Neuronal stem cell (in vitro differentiated cells): ENCODE measurements around the gene UCN.

Source experiments
- DNase-seq: peaks from one replicate; pipeline ENCODE4 v3.0.0-alpha.2; 2013; ENCODE audit warnings: low spot score
- H2AFZ ChIP-seq: one replicate; pipeline ENCODE4 v1.6.1; 2013; ENCODE audit warnings: mild to moderate bottlenecking, low read length, inconsistent platforms
- H2AK5ac ChIP-seq: 2 replicates; pipeline ENCODE4 v1.6.1; 2013; ENCODE audit warnings: low read depth, mild to moderate bottlenecking, inconsistent platforms, low read length, moderate library complexity, mixed read lengths
- H2BK120ac ChIP-seq: 2 replicates; pipeline ENCODE4 v1.6.1; 2013; ENCODE audit warnings: low read depth, mild to moderate bottlenecking, inconsistent platforms, low read length, moderate library complexity, mixed read lengths
- H2BK12ac ChIP-seq: one replicate; pipeline ENCODE4 v1.6.1; 2013; ENCODE audit warnings: low read length, inconsistent platforms
- H2BK15ac ChIP-seq: 2 replicates; pipeline ENCODE4 v1.6.1; 2013; ENCODE audit warnings: mild to moderate bottlenecking, low read length, inconsistent platforms, mixed read lengths
- H2BK5ac ChIP-seq: one replicate; pipeline ENCODE4 v1.6.1; 2013; ENCODE audit warnings: inconsistent platforms, mild to moderate bottlenecking, low read length, moderate library complexity
- H3K14ac ChIP-seq: one replicate; pipeline ENCODE4 v1.6.1; 2013; ENCODE audit warnings: low read length, inconsistent platforms
- H3K18ac ChIP-seq: 2 replicates; pipeline ENCODE4 v1.6.1; 2013; ENCODE audit warnings: low read length, inconsistent platforms
- H3K23ac ChIP-seq: 2 replicates; pipeline ENCODE4 v1.6.1; 2013; ENCODE audit warnings: low read depth, mild to moderate bottlenecking, mixed read lengths, low read length, inconsistent platforms; ENCODE audit not compliant: poor library complexity
- H3K27ac ChIP-seq: replicated peaks from 3 replicates; pipeline ENCODE4 v1.5.1; 2013; ENCODE audit warnings: low read length, inconsistent platforms
- H3K27me3 ChIP-seq, 3 experiments: 2 replicates each; pipeline ENCODE4 v1.6.1; 2013; ENCODE audit warnings: low read length in 3 of 3, mild to moderate bottlenecking in 2 of 3, inconsistent platforms in 1 of 3, low read depth in 1 of 3, mixed read lengths in 1 of 3, moderate library complexity in 1 of 3; ENCODE audit not compliant: control insufficient read depth in 3 of 3, insufficient read depth in 3 of 3
- H3K36me3 ChIP-seq, 2 donors: replicated peaks in 1 of 2; 2 replicates each; pipeline ENCODE4 v1.6.1; 2013; ENCODE audit warnings: low read length in 2 of 2; ENCODE audit not compliant: control insufficient read depth in 2 of 2, insufficient read depth in 2 of 2
- H3K4ac ChIP-seq: 2 replicates; pipeline ENCODE4 v1.6.1; 2013; ENCODE audit warnings: inconsistent platforms, mild to moderate bottlenecking, low read length, moderate library complexity
- H3K4me1 ChIP-seq, 2 donors: 1 replicate in 1 of 2; 2 replicates in 1 of 2; pipeline ENCODE4 v1.6.1; 2013; ENCODE audit warnings: low read length in 2 of 2, low read depth in 1 of 2; ENCODE audit not compliant: control insufficient read depth in 2 of 2, insufficient read depth in 1 of 2
- H3K4me2 ChIP-seq: one replicate; pipeline ENCODE4 v1.6.1; 2013; ENCODE audit warnings: mild to moderate bottlenecking, low read length, inconsistent platforms; ENCODE audit not compliant: insufficient read depth, poor library complexity, severe bottlenecking
- H3K4me3 ChIP-seq, 2 donors: 2 replicates each; pipeline ENCODE4 v1.5.1; 2013; ENCODE audit warnings: low read length in 2 of 2, mild to moderate bottlenecking in 2 of 2, inconsistent platforms in 1 of 2, moderate library complexity in 1 of 2
- H3K79me1 ChIP-seq: one replicate; pipeline ENCODE4 v1.6.1; 2013; ENCODE audit warnings: low read depth, mild to moderate bottlenecking, inconsistent platforms, low read length, moderate library complexity
- H3K9ac ChIP-seq: one replicate; pipeline ENCODE4 v1.6.1; 2013; ENCODE audit warnings: mild to moderate bottlenecking, low read depth, low read length, inconsistent platforms; ENCODE audit not compliant: poor library complexity
- H3K9me3 ChIP-seq, 2 donors: replicated peaks in 1 of 2; 2 replicates each; pipeline versions ENCODE3 to v1.6.1; 2013; ENCODE audit warnings: low read length in 2 of 2, mild to moderate bottlenecking in 2 of 2, inconsistent platforms in 1 of 2, low read depth in 1 of 2, mixed read lengths in 1 of 2, moderate library complexity in 1 of 2; ENCODE audit not compliant: control insufficient read depth in 2 of 2, insufficient read depth in 1 of 2
- H4K8ac ChIP-seq: one replicate; pipeline ENCODE4 v1.6.1; 2013; ENCODE audit warnings: low read depth, mild to moderate bottlenecking, inconsistent platforms, low read length, moderate library complexity
- H4K91ac ChIP-seq: one replicate; pipeline ENCODE4 v1.6.1; 2013; ENCODE audit warnings: low read length, low read depth, mild to moderate bottlenecking, inconsistent platforms; ENCODE audit not compliant: poor library complexity
- WGBS, 2 donors: extraction: QIAGEN DNeasy Blood & Tissue Kit; methylation state at CpG; one replicate each; pipeline ENCODE4 v1.1.7; 2013; ENCODE audit warnings: missing lambda C conversion rate in 2 of 2, mixed read lengths in 1 of 2; ENCODE audit not compliant: insufficient read length in 2 of 2, insufficient replicate concordance in 1 of 2; ENCODE audit errors: extremely low coverage in 2 of 2; 5-methylcytosine and 5-hydroxymethylcytosine counted together

The UCN gene

DNA sequence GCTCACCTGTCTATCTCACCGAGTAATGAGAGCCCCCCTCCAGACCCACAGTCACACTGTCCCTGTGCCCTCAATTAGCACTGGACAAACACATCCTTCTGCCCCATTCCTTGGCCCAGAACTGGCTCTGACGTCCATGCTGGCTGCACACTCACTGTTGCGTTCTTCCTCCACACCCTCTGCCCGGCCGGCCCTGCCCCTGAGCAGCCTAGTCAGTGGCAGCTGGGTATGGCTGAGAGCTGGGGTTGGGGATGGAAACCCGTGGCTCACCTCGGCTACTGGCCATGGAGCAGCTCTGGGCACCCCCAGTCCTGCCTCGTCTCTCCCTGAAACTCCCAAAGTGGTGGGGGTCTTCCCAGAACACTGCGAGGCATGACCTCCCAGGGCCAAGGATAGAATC, 6.5 kb upstream of the UCN start:
- H4K8ac ChIP-seq = no peak overlapping the region
- no peaks in the 10 kb centered on the region for H3K9me3 ChIP-seq
- no peak overlapping the region for H2BK15ac ChIP-seq
- no peak overlapping the region for H2AFZ ChIP-seq
- no peak for DNase-seq
- H2BK12ac ChIP-seq = no peak overlapping the region
- H3K4me2 ChIP-seq = no peak overlapping the region
- no peak overlapping the region for H3K18ac ChIP-seq
- no peak overlapping the region for H3K14ac ChIP-seq
- no peak overlapping the region for H2AK5ac ChIP-seq
- no peaks in the 10 kb centered on the region for H3K79me1 ChIP-seq
- no peak overlapping the region for H3K4ac ChIP-seq
- no peak overlapping the region for H3K23ac ChIP-seq
- WGBS, 2 donors = no CpG with 5 or more reads among the region's 9 CpGs
- no peaks in the 10 kb centered on the region for H3K27me3 ChIP-seq
- no peak overlapping the region for H3K4me3 ChIP-seq
- H3K36me3 ChIP-seq = peaks cover 5 to 25% of the 10 kb centered on the region in 2 donors
- no peak overlapping the region for H3K27ac ChIP-seq
- no peak overlapping the region for H3K9ac ChIP-seq
- no peak overlapping the region for H2BK5ac ChIP-seq
- no peak overlapping the region for H2BK120ac ChIP-seq
- H3K4me1 ChIP-seq = no peaks in the 10 kb centered on the region
- H4K91ac ChIP-seq = no peak overlapping the region

- no peaks in the 10 kb centered on the region for H3K79me1 ChIP-seq
- no peak overlapping the region for H3K27ac ChIP-seq
- H2AFZ ChIP-seq = no peak overlapping the region
- H4K8ac ChIP-seq = no peak overlapping the region
- no peak for DNase-seq
- peaks cover 7 to 29% of the 10 kb centered on the region in 2 donors for H3K36me3 ChIP-seq
- H2BK12ac ChIP-seq = no peak overlapping the region
- no peak overlapping the region for H3K18ac ChIP-seq
- H4K91ac ChIP-seq = no peak overlapping the region
- H3K4me2 ChIP-seq = no peak overlapping the region
- H3K9me3 ChIP-seq = no peaks in the 10 kb centered on the region
- WGBS, 2 donors = no CpG with 5 or more reads among the region's 8 CpGs
- H3K4me1 ChIP-seq = no peaks in the 10 kb centered on the region
- H3K4ac ChIP-seq = no peak overlapping the region
- H3K27me3 ChIP-seq = no peaks in the 10 kb centered on the region
- no peak overlapping the region for H2BK15ac ChIP-seq
- no peak overlapping the region for H3K14ac ChIP-seq
- no peak overlapping the region for H3K4me3 ChIP-seq
- no peak overlapping the region for H2AK5ac ChIP-seq
- H2BK120ac ChIP-seq = no peak overlapping the region
- H2BK5ac ChIP-seq = no peak overlapping the region
- H3K9ac ChIP-seq = no peak overlapping the region
- no peak overlapping the region for H3K23ac ChIP-seq
Measured at GRCh38 chr2:27313882-27314645, 5.8 kb upstream of the UCN start.

DNA sequence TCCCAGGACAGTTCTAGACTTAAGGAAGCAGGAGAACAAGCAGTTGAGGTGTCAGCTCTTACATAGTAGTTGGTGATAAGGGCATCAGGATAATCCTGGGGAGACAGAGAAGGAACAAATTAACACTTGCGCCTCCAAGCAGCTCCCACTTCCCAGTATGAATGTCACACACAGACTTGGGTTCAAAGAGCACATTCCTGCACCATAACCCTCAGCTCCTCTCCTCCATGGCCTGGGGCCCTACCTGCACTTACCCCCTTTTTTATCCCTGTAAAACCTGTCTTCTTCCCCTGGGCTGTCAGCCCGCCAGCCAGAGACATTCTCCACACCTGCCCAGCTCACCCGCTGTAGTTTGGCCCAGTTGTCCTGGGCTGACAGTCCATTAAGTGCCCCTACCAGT, 3.9 kb upstream of the UCN start:
- no peak overlapping the region for H3K14ac ChIP-seq
- no peak overlapping the region for H3K4ac ChIP-seq
- H2AK5ac ChIP-seq = no peak overlapping the region
- H4K91ac ChIP-seq = no peak overlapping the region
- H2BK15ac ChIP-seq = no peak overlapping the region
- H3K9me3 ChIP-seq = no peaks in the 10 kb centered on the region
- H3K36me3 ChIP-seq = peaks cover 7 to 32% of the 10 kb centered on the region in 2 donors
- no peak overlapping the region for H2BK12ac ChIP-seq
- H3K23ac ChIP-seq = no peak overlapping the region
- H4K8ac ChIP-seq = no peak overlapping the region
- H3K18ac ChIP-seq = no peak overlapping the region
- no peak overlapping the region for H3K9ac ChIP-seq
- WGBS, 2 donors = no CpG with 5 or more reads among the region's 3 CpGs
- H3K4me2 ChIP-seq = no peak overlapping the region
- no peak overlapping the region for H2BK5ac ChIP-seq
- H2BK120ac ChIP-seq = no peak overlapping the region
- no peaks in the 10 kb centered on the region for H3K79me1 ChIP-seq
- H3K4me1 ChIP-seq = peaks cover 0 to 3% of the 10 kb centered on the region in 2 donors
- H3K27me3 ChIP-seq = peaks cover 3 to 17% (median 11%) of the 10 kb centered on the region in 3 experiments
- H2AFZ ChIP-seq = no peak overlapping the region
- no peak overlapping the region for H3K27ac ChIP-seq
- no peak for DNase-seq
- H3K4me3 ChIP-seq = no peak overlapping the region

- H3K4me1 ChIP-seq = peaks cover 0 to 3% of the 10 kb centered on the region in 2 donors
- no peak overlapping the region for H3K9ac ChIP-seq
- DNase-seq = no peak
- no peak overlapping the region for H4K91ac ChIP-seq
- peaks cover 7 to 28% of the 10 kb centered on the region in 2 donors for H3K36me3 ChIP-seq
- H3K27ac ChIP-seq = no peak overlapping the region
- no peak overlapping the region for H2AFZ ChIP-seq
- peak overlapping the region; percentile 76 for H3K4ac ChIP-seq
- no peak overlapping the region for H3K14ac ChIP-seq
- no peak overlapping the region for H2BK15ac ChIP-seq
- peaks cover 0 to 1% of the 10 kb centered on the region in 2 donors for H3K9me3 ChIP-seq
- no peak overlapping the region for H3K18ac ChIP-seq
- no peak overlapping the region for H4K8ac ChIP-seq
- WGBS, 2 donors = no CpG with 5 or more reads among the region's 6 CpGs
- no peak overlapping the region for H2BK5ac ChIP-seq
- H3K27me3 ChIP-seq = peaks cover 23 to 39% (median 28%) of the 10 kb centered on the region in 3 experiments
- H2AK5ac ChIP-seq = no peak overlapping the region
- no peak overlapping the region for H3K23ac ChIP-seq
- no peak overlapping the region for H2BK120ac ChIP-seq
- H3K4me3 ChIP-seq = peak overlapping the region in 1 of 2 donors; percentile 51
- H3K4me2 ChIP-seq = no peak overlapping the region
- H3K79me1 ChIP-seq = peaks cover 5% of the 10 kb centered on the region
- H2BK12ac ChIP-seq = no peak overlapping the region
Measured at GRCh38 chr2:27309651-27310050, 1.4 kb upstream of the UCN start.
